DND-41 (cell line): ENCODE results near the gene RAPGEF2.

ENCODE experiments used
- ATAC-seq: fragments of 200-7000 bp; cut with Tn5 transposase; 3 replicates; pipeline ENCODE4 v1.9.1; 2021; ENCODE audit warnings: low read depth; ENCODE audit not compliant: insufficient read depth
- DNase-seq: peaks from one replicate; pipeline ENCODE4 v3.0.0-alpha.2; 2020
- H2AFZ ChIP-seq: 2 replicates; pipeline ENCODE4 v1.6.0; 2012; ENCODE audit warnings: low read depth, low read length
- H3K27ac ChIP-seq: 2 replicates; pipeline ENCODE4 v1.5.1; 2012; ENCODE audit warnings: low read length, inconsistent platforms
- H3K27me3 ChIP-seq: fragments of 200-600 bp; sonication (generic); 2 replicates; pipeline ENCODE4 v1.6.0; 2012; ENCODE audit warnings: low read length, mild to moderate bottlenecking, inconsistent platforms; ENCODE audit not compliant: insufficient read depth, poor library complexity
- H3K36me3 ChIP-seq: 2 replicates; pipeline ENCODE4 v1.5.1; 2012; ENCODE audit warnings: low read length, inconsistent platforms; ENCODE audit not compliant: insufficient read depth
- H3K4me1 ChIP-seq: 2 replicates; pipeline ENCODE4 v1.5.1; 2012; ENCODE audit warnings: mild to moderate bottlenecking, low read length; ENCODE audit not compliant: insufficient read depth
- H3K4me2 ChIP-seq: 2 replicates; pipeline ENCODE4 v1.6.0; 2012; ENCODE audit warnings: mild to moderate bottlenecking, moderate library complexity, low read length, inconsistent platforms; ENCODE audit not compliant: insufficient read depth
- H3K4me3 ChIP-seq, 2 experiments: fragments of 200-600 bp in 1 of 2; shearing (Covaris generic) in 1 of 2; 2 replicates each; pipeline ENCODE4 v1.5.1; 2012 to 2016; ENCODE audit warnings: inconsistent platforms in 2 of 2, low read length in 2 of 2, mild to moderate bottlenecking in 2 of 2, low read depth in 1 of 2, moderate library complexity in 1 of 2
- H3K79me2 ChIP-seq: 2 replicates; pipeline ENCODE4 v1.6.0; 2012; ENCODE audit warnings: low read length, inconsistent platforms; ENCODE audit not compliant: insufficient read depth
- H3K9ac ChIP-seq: 2 replicates; pipeline ENCODE4 v1.6.0; 2012; ENCODE audit warnings: low read depth, mild to moderate bottlenecking, inconsistent platforms, low read length, moderate library complexity
- H3K9me3 ChIP-seq: 2 replicates; pipeline ENCODE4 v1.5.1; 2012; ENCODE audit warnings: low read length, moderate library complexity, mild to moderate bottlenecking, inconsistent platforms; ENCODE audit not compliant: insufficient read depth, severe bottlenecking
- H4K20me1 ChIP-seq: 2 replicates; pipeline ENCODE4 v1.6.0; 2012; ENCODE audit warnings: low read length; ENCODE audit not compliant: insufficient read depth
- CTCF ChIP-seq: IDR thresholded peaks from 2 replicates; pipeline ENCODE4 v1.5.1; 2012; ENCODE audit warnings: borderline replicate concordance, low read length, moderate library complexity, mild to moderate bottlenecking; ENCODE audit not compliant: poor library complexity, severe bottlenecking; ENCODE audit errors: extremely low read depth
- EZH2 ChIP-seq: IDR thresholded peaks from 3 replicates; pipeline ENCODE4 v1.6.1; 2012; ENCODE audit warnings: borderline replicate concordance, low read depth, mild to moderate bottlenecking, moderate library complexity, low read length, inconsistent platforms; ENCODE audit not compliant: severe bottlenecking

The RAPGEF2 gene

GRCh38 chr4:159267869-159268285, 165.0 kb downstream of the RAPGEF2 start:
- DNase-seq: no peak
- no peaks in the 10 kb centered on the region for H3K36me3 ChIP-seq
- no peaks in the 10 kb centered on the region for H3K27me3 ChIP-seq
- no peaks in the 10 kb centered on the region for H4K20me1 ChIP-seq
- no peak overlapping the region for H3K4me3 ChIP-seq
- ATAC-seq: no peak
- no peak for TF ChIP-seq EZH2
- no peak for TF ChIP-seq CTCF
- no peak overlapping the region for H2AFZ ChIP-seq
- H3K4me2 ChIP-seq: no peak overlapping the region
- no peaks in the 10 kb centered on the region for H3K4me1 ChIP-seq
- H3K79me2 ChIP-seq: no peaks in the 10 kb centered on the region
- no peaks in the 10 kb centered on the region for H3K9me3 ChIP-seq
- H3K9ac ChIP-seq: no peak overlapping the region
- no peak overlapping the region for H3K27ac ChIP-seq

GRCh38 chr4:159268607-159269006, 165.7 kb downstream of the RAPGEF2 start:
- Histone ChIP-seq H2AFZ (no peak overlapping the region), H4K20me1 (no peaks in the 10 kb centered on the region), H3K36me3 (no peaks in the 10 kb centered on the region), H3K9ac (no peak overlapping the region), H3K4me2 (no peak overlapping the region), H3K27me3 (no peaks in the 10 kb centered on the region), H3K9me3 (no peaks in the 10 kb centered on the region), H3K27ac (no peak overlapping the region), H3K4me3 (no peak overlapping the region), H3K4me1 (no peaks in the 10 kb centered on the region), H3K79me2 (no peaks in the 10 kb centered on the region)
- ATAC-seq (no peak), DNase-seq (no peak)
- no peak for TF ChIP-seq EZH2
- TF ChIP-seq CTCF: no peak

- H3K4me3 ChIP-seq: no peak overlapping the region
- H3K36me3 ChIP-seq: no peaks in the 10 kb centered on the region
- H3K79me2 ChIP-seq: no peaks in the 10 kb centered on the region
- no peak for DNase-seq
- H3K4me2 ChIP-seq: no peak overlapping the region
- H2AFZ ChIP-seq: no peak overlapping the region
- no peak overlapping the region for H3K9ac ChIP-seq
- TF ChIP-seq EZH2: no peak
- TF ChIP-seq CTCF: no peak
- ATAC-seq: no peak
- no peak overlapping the region for H3K27ac ChIP-seq
- H4K20me1 ChIP-seq: no peaks in the 10 kb centered on the region
- H3K27me3 ChIP-seq: no peaks in the 10 kb centered on the region
- H3K9me3 ChIP-seq: no peaks in the 10 kb centered on the region
- H3K4me1 ChIP-seq: no peaks in the 10 kb centered on the region
Measured at GRCh38 chr4:159269116-159269515, 166.2 kb downstream of the RAPGEF2 start.

- ATAC-seq (no peak), DNase-seq (no peak)
- no peaks in the 10 kb centered on the region for H3K27me3 ChIP-seq
- H3K79me2 ChIP-seq: no peaks in the 10 kb centered on the region
- no peaks in the 10 kb centered on the region for H3K9me3 ChIP-seq
- no peaks in the 10 kb centered on the region for H3K4me1 ChIP-seq
- no peak for TF ChIP-seq EZH2
- no peak for TF ChIP-seq CTCF
- H3K4me2 ChIP-seq: no peak overlapping the region
- no peak overlapping the region for H3K4me3 ChIP-seq
- H3K36me3 ChIP-seq: no peaks in the 10 kb centered on the region
- no peak overlapping the region for H3K27ac ChIP-seq
- no peak overlapping the region for H3K9ac ChIP-seq
- no peaks in the 10 kb centered on the region for H4K20me1 ChIP-seq
- no peak overlapping the region for H2AFZ ChIP-seq
Measured at GRCh38 chr4:159269956-159270355, 167.1 kb downstream of the RAPGEF2 start.
